Activated naive CD4-positive, alpha-beta T cell treated with anti-CD3 and anti-CD28 coated beads for 36 hours (primary cell): ENCODE data around the gene GABRB2. TPM values are rescaled to one million over a fixed set of nuclear protein-coding genes. Genes with fewer than 3 reads are reported as not detected.

Experiments used
- CTCF ChIA-PET: fragments of 350-600 bp; sonication (Branson Sonifier 250); formaldehyde crosslinking; loops from one replicate; lab custom pipeline; 2021; ENCODE audit warnings: antibody characterized with exemption; lab: Charles Lee
- DNase-seq: peaks from one replicate; pipeline ENCODE4 v3.0.0-alpha.2; 2020
- H3K27ac Mint-ChIP-seq: one replicate; pipeline ENCODE4 v1.8.0; 2021; ENCODE audit warnings: mild to moderate bottlenecking, mixed read lengths
- H3K27me3 Mint-ChIP-seq: one replicate; pipeline ENCODE4 v1.8.0; 2021; ENCODE audit warnings: low read depth, mixed read lengths
- H3K36me3 Mint-ChIP-seq: one replicate; pipeline ENCODE4 v1.8.0; 2021; ENCODE audit warnings: low read depth, mixed read lengths
- H3K4me1 Mint-ChIP-seq: one replicate; pipeline ENCODE4 v1.8.0; 2021; ENCODE audit warnings: low read depth, mixed read lengths
- H3K4me3 Mint-ChIP-seq: one replicate; pipeline ENCODE4 v1.8.0; 2021; ENCODE audit warnings: mild to moderate bottlenecking, moderate library complexity, mixed read lengths
- H3K9me3 Mint-ChIP-seq: one replicate; pipeline ENCODE4 v1.8.0; 2021; ENCODE audit warnings: mixed read lengths
- intact Hi-C: fragments of 100-400 bp; cut with micrococcal nuclease; formaldehyde crosslinking; loops from one replicate; pipeline ENCODE4 v1.15.1; 2023
- total RNA-seq, 2 experiments: library from RNA; stranded (reverse); gene quantifications; one replicate each; pipeline ENCODE4 v1.2.3, GENCODE V29; 2021

GABRB2 gene
- total RNA-seq = not detected

- DNase-seq = peak; percentile 43
Measured at GRCh38 chr5:161546470-161547301, at the start of gene GABRB2. Gene GABRB2 (minus strand): TSS chr5:161546725. CDS start chr5:161546643, 82 bp downstream.

GRCh38 chr5:161585798-161586197 lies 39.3 kb upstream of the GABRB2 start:
- intact Hi-C loops = no loop called here
- Mint-ChIP-seq H3K4me1 (no peaks in the 10 kb centered on the region), H3K4me3 (no peak overlapping the region), H3K36me3 (no peaks in the 10 kb centered on the region), H3K27ac (no peak overlapping the region), H3K9me3 (peaks cover 5% of the 10 kb centered on the region), H3K27me3 (no peaks in the 10 kb centered on the region)
- CTCF ChIA-PET = no interaction called here
- no peak for DNase-seq

More at GRCh38 chr5:161546470-161547301, at the start of gene GABRB2:
- Mint-ChIP-seq H3K9me3 (peaks cover 7% of the 10 kb centered on the region), H3K27me3 (peaks cover 62% of the 10 kb centered on the region), H3K27ac (no peak within 1 kb of the TSS), H3K36me3 (peaks cover 2% of the 10 kb centered on the region), H3K4me1 (peaks cover 13% of the 10 kb centered on the region), H3K4me3 (peak within 1 kb of the TSS; percentile 71)
- CTCF ChIA-PET = no interaction called here
- intact Hi-C loops = loop anchor here (5.0 kb wide), 1 partner anchor 1039 kb away; no protein-coding TSS in a partner anchor

GRCh38 chr5:161580621-161581020 lies 34.1 kb upstream of the GABRB2 start:
- H3K4me3 Mint-ChIP-seq = no peak overlapping the region
- no peak overlapping the region for H3K27ac Mint-ChIP-seq
- H3K9me3 Mint-ChIP-seq = no peaks in the 10 kb centered on the region
- DNase-seq = no peak
- H3K36me3 Mint-ChIP-seq = no peaks in the 10 kb centered on the region
- intact Hi-C loops = no loop called here
- H3K4me1 Mint-ChIP-seq = no peaks in the 10 kb centered on the region
- H3K27me3 Mint-ChIP-seq = no peaks in the 10 kb centered on the region
- CTCF ChIA-PET = no interaction called here

DNA sequence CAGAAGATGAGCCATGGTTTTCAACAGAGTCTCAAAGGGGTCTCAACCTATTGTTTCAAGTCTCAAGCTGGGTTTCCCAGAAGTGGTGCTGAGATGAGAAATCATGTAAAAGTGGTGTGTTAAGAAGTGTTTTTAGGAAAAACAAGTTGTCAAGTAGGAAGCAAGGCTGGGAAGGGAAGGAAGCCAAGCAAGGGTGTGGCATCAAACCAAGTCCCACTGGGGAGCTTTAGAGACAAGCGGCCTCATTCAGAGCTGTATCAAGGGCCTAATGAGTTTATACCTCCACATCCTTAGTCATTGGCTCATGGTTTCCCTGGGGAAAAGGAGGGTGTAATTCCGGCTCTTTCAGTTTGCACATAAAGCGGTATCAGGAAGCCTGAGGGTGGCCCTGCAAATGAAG lies 26.4 kb upstream of the GABRB2 start:
- no peak for DNase-seq
- no peaks in the 10 kb centered on the region for H3K4me1 Mint-ChIP-seq
- no peak overlapping the region for H3K27ac Mint-ChIP-seq
- no peaks in the 10 kb centered on the region for H3K27me3 Mint-ChIP-seq
- H3K9me3 Mint-ChIP-seq = peaks cover 1% of the 10 kb centered on the region
- H3K4me3 Mint-ChIP-seq = no peak overlapping the region
- CTCF ChIA-PET = no interaction called here
- H3K36me3 Mint-ChIP-seq = no peaks in the 10 kb centered on the region
- intact Hi-C loops = no loop called here

GRCh38 chr5:161566081-161566480 lies 19.6 kb upstream of the GABRB2 start:
- DNase-seq = no peak
- Mint-ChIP-seq H3K27ac (no peak overlapping the region), H3K4me1 (no peaks in the 10 kb centered on the region), H3K27me3 (no peaks in the 10 kb centered on the region), H3K4me3 (no peak overlapping the region), H3K9me3 (peaks cover 5% of the 10 kb centered on the region), H3K36me3 (no peaks in the 10 kb centered on the region)
- intact Hi-C loops = no loop called here
- CTCF ChIA-PET = no interaction called here

GRCh38 chr5:161562446-161562845 lies 15.9 kb upstream of the GABRB2 start:
- no peaks in the 10 kb centered on the region for H3K36me3 Mint-ChIP-seq
- no peak overlapping the region for H3K27ac Mint-ChIP-seq
- DNase-seq = no peak
- no peak overlapping the region for H3K4me3 Mint-ChIP-seq
- no peaks in the 10 kb centered on the region for H3K27me3 Mint-ChIP-seq
- no peaks in the 10 kb centered on the region for H3K4me1 Mint-ChIP-seq
- H3K9me3 Mint-ChIP-seq = peaks cover 5% of the 10 kb centered on the region
- intact Hi-C loops = no loop called here
- CTCF ChIA-PET = no interaction called here

- Mint-ChIP-seq H3K27ac (no peak overlapping the region), H3K36me3 (peaks cover 2% of the 10 kb centered on the region), H3K9me3 (peaks cover 7% of the 10 kb centered on the region), H3K27me3 (peaks cover 62% of the 10 kb centered on the region), H3K4me3 (no peak overlapping the region), H3K4me1 (peaks cover 13% of the 10 kb centered on the region)
- DNase-seq = no peak
- intact Hi-C loops = loop anchor here (5.0 kb wide), 1 partner anchor 1042 kb away; no protein-coding TSS in a partner anchor
- CTCF ChIA-PET = no interaction called here
Measured at GRCh38 chr5:161549106-161549505, 2.6 kb upstream of the GABRB2 start.

GRCh38 chr5:161548487-161549094 lies 2.1 kb upstream of the GABRB2 start:
- peaks cover 62% of the 10 kb centered on the region for H3K27me3 Mint-ChIP-seq
- intact Hi-C loops = loop anchor here (5.0 kb wide), 1 partner anchor 1041 kb away; no protein-coding TSS in a partner anchor

DNA sequence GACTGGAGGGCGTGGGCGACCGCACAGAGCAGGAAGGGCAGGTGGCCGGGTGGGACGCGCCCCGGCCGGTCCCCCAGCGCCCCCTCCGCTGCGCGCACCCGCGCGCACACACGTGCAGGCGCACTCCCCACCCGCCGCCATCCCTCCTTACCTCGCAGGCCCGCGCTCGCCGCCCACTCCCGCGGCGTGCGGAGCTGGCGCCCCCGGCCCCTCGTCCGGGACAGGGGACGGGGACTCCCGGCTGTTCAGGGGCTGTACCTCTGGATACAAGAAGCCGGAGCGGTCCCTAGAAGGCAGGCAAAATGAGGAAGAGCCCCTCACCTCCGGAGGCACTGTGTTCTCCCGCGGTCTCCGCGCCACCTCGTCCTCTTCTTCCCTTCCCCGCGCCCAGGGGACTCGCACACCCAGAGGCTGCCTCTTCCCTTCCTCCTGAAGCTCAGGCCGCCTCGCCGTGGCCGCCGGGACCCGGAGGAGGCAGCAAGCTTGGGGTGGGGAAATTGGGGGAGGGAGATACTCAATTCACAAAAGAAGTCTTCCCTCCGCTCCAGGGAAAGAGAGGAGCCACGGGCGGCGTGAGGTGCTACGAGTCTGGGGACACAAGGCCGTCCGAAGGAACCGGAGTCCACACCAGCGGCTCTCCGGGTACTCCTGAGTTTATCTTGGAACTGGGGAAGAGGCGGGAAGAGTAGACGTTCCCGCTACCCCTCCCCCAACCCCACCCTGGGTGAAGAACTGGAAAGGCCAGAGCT lies 1.4 kb upstream of the GABRB2 start:
- Mint-ChIP-seq H3K27ac (no peak overlapping the region), H3K36me3 (peaks cover 2% of the 10 kb centered on the region), H3K4me1 (peaks cover 13% of the 10 kb centered on the region), H3K9me3 (peaks cover 7% of the 10 kb centered on the region), H3K27me3 (peaks cover 68% of the 10 kb centered on the region), H3K4me3 (peak overlapping the region; percentile 22)
- DNase-seq = no peak
- intact Hi-C loops = loop anchor here (5.0 kb wide), 1 partner anchor 1041 kb away; no protein-coding TSS in a partner anchor
- CTCF ChIA-PET = no interaction called here

More at GRCh38 chr5:161548487-161549094, 2.1 kb upstream of the GABRB2 start:
- Mint-ChIP-seq H3K9me3 (peaks cover 7% of the 10 kb centered on the region), H3K4me1 (peaks cover 13% of the 10 kb centered on the region), H3K4me3 (no peak overlapping the region), H3K27ac (no peak overlapping the region), H3K36me3 (peaks cover 2% of the 10 kb centered on the region)
- CTCF ChIA-PET = no interaction called here
- DNase-seq = no peak

DNA sequence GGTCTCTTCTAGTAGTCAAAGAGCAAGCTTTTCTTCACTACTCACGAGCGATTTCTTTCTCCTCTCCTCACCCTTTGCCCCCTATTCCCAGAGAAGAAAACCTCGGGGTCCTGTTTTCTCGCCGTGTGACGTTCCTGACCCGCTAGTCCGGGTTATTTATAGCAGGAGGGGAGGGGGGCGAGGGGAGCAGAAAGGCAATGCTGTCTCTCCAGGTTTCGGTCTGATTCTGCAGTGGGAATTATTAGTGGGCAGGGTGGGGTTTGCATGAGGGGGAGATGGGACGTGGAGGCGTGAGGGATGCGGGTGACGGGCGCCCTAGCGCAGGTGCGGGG lies 847 bp upstream of the GABRB2 start:
- H3K4me3 Mint-ChIP-seq = peak overlapping the region; percentile 22
- H3K27ac Mint-ChIP-seq = no peak overlapping the region
- H3K9me3 Mint-ChIP-seq = peaks cover 7% of the 10 kb centered on the region
- no peak for DNase-seq
- H3K4me1 Mint-ChIP-seq = peaks cover 13% of the 10 kb centered on the region
- intact Hi-C loops = loop anchor here (5.0 kb wide), 1 partner anchor 1040 kb away; no protein-coding TSS in a partner anchor
- CTCF ChIA-PET = no interaction called here
- peaks cover 67% of the 10 kb centered on the region for H3K27me3 Mint-ChIP-seq
- peaks cover 2% of the 10 kb centered on the region for H3K36me3 Mint-ChIP-seq

DNA sequence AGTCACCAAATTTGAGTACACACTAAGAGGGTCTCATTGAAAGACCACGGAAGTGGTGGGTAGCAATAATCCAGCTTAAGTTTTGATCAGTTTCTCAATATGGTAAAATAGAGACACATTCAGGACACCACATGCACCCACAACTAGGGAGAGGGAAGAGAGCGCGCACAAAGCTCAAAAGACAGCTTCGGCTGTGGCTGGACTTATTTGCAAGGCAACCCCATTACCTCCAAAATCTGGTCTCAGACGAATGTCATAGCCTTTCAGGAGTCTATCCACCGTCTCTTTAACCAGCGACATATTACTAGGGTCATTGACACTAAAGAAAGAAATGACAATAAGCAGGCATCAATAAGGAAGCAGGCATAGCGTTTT lies 443 bp downstream of the GABRB2 start:
- CTCF ChIA-PET = no interaction called here
- Mint-ChIP-seq H3K36me3 (peaks cover 2% of the 10 kb centered on the region), H3K4me3 (peak overlapping the region; percentile 55), H3K9me3 (peaks cover 5% of the 10 kb centered on the region), H3K4me1 (peaks cover 13% of the 10 kb centered on the region), H3K27me3 (peaks cover 58% of the 10 kb centered on the region), H3K27ac (no peak overlapping the region)
- DNase-seq = no peak
- intact Hi-C loops = loop anchor here (5.0 kb wide), 1 partner anchor 1039 kb away; no protein-coding TSS in a partner anchor
